ENCODE data around the gene SFXN3.

DNA sequence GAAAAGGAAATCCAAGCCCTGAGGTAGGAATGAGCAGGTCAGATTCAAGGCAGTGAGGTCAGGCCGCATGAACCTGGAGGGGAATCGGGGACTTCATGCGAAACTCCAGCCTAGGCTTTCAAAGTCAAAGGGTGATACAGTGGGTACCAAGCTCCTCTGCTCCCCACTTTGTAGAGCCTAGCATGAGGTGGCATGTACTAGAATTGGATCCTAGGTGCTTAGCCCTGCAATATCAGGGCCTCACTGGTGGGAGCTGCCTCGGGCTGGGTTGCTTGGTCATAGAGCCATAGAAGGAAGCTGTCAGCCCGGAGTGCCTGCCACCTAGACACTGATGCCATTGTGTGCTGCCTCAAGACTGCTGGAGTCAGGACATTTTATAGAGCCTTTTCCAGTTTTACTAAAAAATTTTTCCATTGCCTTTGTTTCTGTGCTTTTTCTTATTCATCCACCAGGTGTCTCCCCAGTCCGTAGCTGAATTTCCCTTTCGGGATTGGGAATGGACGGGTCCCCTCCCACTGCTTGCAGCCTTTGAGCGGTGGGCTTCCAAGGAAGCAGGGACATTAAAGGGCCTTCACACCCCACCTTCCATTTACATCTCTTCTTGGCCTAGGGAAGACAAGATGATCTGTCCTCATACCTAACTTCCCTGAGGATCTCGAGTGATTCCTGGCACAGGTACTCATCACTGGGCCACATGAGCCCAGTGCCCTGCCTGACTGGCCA is 36.9 kb upstream of the SFXN3 start:
- TF ChIP-seq EZH2 (IDR thresholded peaks at IDR 0.05; ENCODE audit: insufficient read depth, poor library complexity, severe bottlenecking), result no peak
- TF ChIP-seq EZH2phosphoT487 (IDR thresholded peaks at IDR 0.05; ENCODE audit: insufficient read depth, low read depth), result no peak

Data from GM23248 (cell line).